ENCODE data around the gene PDCD6IP. TPM values are rescaled to one million over a fixed set of nuclear protein-coding genes. Genes with fewer than 3 reads are reported as not detected.

PDCD6IP gene
- polyA plus RNA-seq, 1 donor from 2014 or later = 196 TPM

DNA sequence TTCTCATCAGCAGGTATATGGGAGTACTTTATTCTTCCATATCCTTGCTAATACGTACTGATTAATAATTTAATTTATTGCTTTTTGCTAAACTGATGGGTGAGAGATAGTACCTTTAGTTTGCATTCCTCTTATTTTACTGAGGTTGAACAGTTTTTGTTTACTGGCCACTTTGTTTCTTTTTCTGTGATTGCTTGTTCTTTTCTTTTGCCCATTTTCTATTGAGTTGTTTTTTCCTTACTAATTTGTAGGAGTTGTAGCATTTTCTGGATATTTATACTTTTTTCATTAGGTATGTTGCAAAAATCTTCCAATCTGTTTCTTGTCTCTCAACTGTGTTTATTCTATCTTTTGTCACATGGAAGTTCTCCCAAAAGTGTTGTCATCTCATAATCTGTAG is 4.8 kb downstream of the PDCD6IP start:
- no peak overlapping the region for H3K9ac ChIP-seq (ENCODE audit: low read length)
- H3K4me2 ChIP-seq (ENCODE audit: low read length) = no peak overlapping the region
- no peaks in the 10 kb centered on the region for H3K9me2 ChIP-seq (ENCODE audit: insufficient read depth, low read length)
- no peaks in the 10 kb centered on the region for H3K36me3 ChIP-seq (ENCODE audit: insufficient read depth, low read length)
- no peak overlapping the region for H3K27ac ChIP-seq (ENCODE audit: low read length)
- no peaks in the 10 kb centered on the region for H3K9me3 ChIP-seq (ENCODE audit: low read length)
- no peak for TF ChIP-seq EZH2 (IDR thresholded peaks at IDR 0.05; ENCODE audit: borderline replicate concordance, insufficient read depth, low read length, poor library complexity, severe bottlenecking)
- peaks cover 66% of the 10 kb centered on the region for H3K79me2 ChIP-seq (replicated peaks; ENCODE audit: insufficient read depth, low read length)
- no peak overlapping the region for H3K4me3 ChIP-seq (ENCODE audit: low read length)
- no peaks in the 10 kb centered on the region for H3K27me3 ChIP-seq (ENCODE audit: insufficient read depth, low read depth, low read length)
- H3F3A ChIP-seq (ENCODE audit: insufficient read depth, low read length, poor library complexity, severe bottlenecking) = no peaks in the 10 kb centered on the region
- H4K20me1 ChIP-seq (ENCODE audit: insufficient read depth) = no peaks in the 10 kb centered on the region
- H2AFZ ChIP-seq (ENCODE audit: low read depth, low read length) = no peak overlapping the region

DNA sequence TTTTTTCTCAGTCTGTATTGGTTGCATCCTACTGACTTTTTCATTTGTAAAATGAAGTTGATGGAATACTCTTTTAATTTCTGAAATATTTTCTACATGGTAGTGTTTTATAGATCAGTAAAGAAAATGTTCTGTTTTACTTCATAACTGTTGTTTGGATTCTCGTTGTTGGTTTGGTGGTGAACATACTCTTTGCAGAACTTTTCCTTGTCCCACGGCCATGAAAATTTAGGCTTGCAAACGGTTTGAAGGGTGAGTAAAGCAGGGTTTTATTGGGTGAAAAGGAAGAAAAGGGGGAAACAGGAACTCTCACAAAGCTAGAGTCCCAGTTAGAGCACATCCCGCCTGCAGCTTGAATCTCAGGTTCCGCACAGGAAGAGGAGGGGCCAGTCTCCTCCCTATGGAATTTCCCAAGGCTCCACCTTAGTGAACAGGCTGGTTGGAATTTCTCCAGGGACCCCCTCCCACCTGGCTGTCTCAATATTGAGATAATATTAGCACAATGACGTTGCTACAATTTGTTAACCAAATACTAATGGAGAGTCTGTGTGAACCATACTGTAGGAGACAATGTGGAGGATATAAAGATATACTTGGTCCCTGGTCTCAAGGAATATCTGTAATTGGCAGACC is 5.6 kb downstream of the PDCD6IP start:
- H3K4me2 ChIP-seq (ENCODE audit: low read length) = no peak overlapping the region
- peaks cover 71% of the 10 kb centered on the region for H3K79me2 ChIP-seq (replicated peaks; ENCODE audit: insufficient read depth, low read length)
- H3K27ac ChIP-seq (ENCODE audit: low read length) = no peak overlapping the region
- no peak overlapping the region for H3K9ac ChIP-seq (ENCODE audit: low read length)
- H3F3A ChIP-seq (ENCODE audit: insufficient read depth, low read length, poor library complexity, severe bottlenecking) = no peaks in the 10 kb centered on the region
- no peaks in the 10 kb centered on the region for H3K27me3 ChIP-seq (ENCODE audit: insufficient read depth, low read depth, low read length)
- H3K9me2 ChIP-seq (ENCODE audit: insufficient read depth, low read length) = no peaks in the 10 kb centered on the region
- no peaks in the 10 kb centered on the region for H3K9me3 ChIP-seq (ENCODE audit: low read length)
- TF ChIP-seq POLR2AphosphoS5 (IDR thresholded peaks at IDR 0.05) (no peak), TAF1 (IDR thresholded peaks at IDR 0.05; ENCODE audit: low read depth) (no peak), SMC3 (conservative IDR thresholded peaks at IDR 0.05; ENCODE audit: poor library complexity) (no peak), RAD21 (conservative IDR thresholded peaks at IDR 0.05) (no peak), MXI1 (conservative IDR thresholded peaks at IDR 0.05; ENCODE audit: poor library complexity, severe bottlenecking) (no peak), EP300 (conservative IDR thresholded peaks at IDR 0.05; ENCODE audit: poor library complexity, severe bottlenecking) (no peak)
- TF ChIP-seq, protein P1, sequence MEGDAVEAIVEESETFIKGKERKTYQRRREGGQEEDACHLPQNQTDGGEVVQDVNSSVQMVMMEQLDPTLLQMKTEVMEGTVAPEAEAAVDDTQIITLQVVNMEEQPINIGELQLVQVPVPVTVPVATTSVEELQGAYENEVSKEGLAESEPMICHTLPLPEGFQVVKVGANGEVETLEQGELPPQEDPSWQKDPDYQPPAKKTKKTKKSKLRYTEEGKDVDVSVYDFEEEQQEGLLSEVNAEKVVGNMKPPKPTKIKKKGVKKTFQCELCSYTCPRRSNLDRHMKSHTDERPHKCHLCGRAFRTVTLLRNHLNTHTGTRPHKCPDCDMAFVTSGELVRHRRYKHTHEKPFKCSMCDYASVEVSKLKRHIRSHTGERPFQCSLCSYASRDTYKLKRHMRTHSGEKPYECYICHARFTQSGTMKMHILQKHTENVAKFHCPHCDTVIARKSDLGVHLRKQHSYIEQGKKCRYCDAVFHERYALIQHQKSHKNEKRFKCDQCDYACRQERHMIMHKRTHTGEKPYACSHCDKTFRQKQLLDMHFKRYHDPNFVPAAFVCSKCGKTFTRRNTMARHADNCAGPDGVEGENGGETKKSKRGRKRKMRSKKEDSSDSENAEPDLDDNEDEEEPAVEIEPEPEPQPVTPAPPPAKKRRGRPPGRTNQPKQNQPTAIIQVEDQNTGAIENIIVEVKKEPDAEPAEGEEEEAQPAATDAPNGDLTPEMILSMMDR (IDR thresholded peaks at IDR 0.05; ENCODE audit: poor library complexity, severe bottlenecking) = no peak
- TF ChIP-seq, protein P2, sequence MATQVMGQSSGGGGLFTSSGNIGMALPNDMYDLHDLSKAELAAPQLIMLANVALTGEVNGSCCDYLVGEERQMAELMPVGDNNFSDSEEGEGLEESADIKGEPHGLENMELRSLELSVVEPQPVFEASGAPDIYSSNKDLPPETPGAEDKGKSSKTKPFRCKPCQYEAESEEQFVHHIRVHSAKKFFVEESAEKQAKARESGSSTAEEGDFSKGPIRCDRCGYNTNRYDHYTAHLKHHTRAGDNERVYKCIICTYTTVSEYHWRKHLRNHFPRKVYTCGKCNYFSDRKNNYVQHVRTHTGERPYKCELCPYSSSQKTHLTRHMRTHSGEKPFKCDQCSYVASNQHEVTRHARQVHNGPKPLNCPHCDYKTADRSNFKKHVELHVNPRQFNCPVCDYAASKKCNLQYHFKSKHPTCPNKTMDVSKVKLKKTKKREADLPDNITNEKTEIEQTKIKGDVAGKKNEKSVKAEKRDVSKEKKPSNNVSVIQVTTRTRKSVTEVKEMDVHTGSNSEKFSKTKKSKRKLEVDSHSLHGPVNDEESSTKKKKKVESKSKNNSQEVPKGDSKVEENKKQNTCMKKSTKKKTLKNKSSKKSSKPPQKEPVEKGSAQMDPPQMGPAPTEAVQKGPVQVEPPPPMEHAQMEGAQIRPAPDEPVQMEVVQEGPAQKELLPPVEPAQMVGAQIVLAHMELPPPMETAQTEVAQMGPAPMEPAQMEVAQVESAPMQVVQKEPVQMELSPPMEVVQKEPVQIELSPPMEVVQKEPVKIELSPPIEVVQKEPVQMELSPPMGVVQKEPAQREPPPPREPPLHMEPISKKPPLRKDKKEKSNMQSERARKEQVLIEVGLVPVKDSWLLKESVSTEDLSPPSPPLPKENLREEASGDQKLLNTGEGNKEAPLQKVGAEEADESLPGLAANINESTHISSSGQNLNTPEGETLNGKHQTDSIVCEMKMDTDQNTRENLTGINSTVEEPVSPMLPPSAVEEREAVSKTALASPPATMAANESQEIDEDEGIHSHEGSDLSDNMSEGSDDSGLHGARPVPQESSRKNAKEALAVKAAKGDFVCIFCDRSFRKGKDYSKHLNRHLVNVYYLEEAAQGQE (IDR thresholded peaks at IDR 0.05; ENCODE audit: borderline replicate concordance) = no peak
- H4K20me1 ChIP-seq (ENCODE audit: insufficient read depth) = no peaks in the 10 kb centered on the region
- H2AFZ ChIP-seq (ENCODE audit: low read depth, low read length) = no peak overlapping the region
- no peak overlapping the region for H3K4me3 ChIP-seq (ENCODE audit: low read length)
- H3K36me3 ChIP-seq (ENCODE audit: insufficient read depth, low read length) = no peaks in the 10 kb centered on the region
